Mesodermal cell (in vitro differentiated cells): ENCODE measurements around the gene CCDC102A.
A peak's percentile ranks its signal among the peaks of the same experiment; 100 is the strongest.

Experiments
- H3K27ac ChIP-seq: 2 replicates; pipeline ENCODE4 v1.7.0; 2013; ENCODE audit warnings: mild to moderate bottlenecking, low read depth, low read length, moderate library complexity; ENCODE audit not compliant: severe bottlenecking
- H3K36me3 ChIP-seq: 2 replicates; pipeline ENCODE4 v1.7.1; 2013; ENCODE audit warnings: mild to moderate bottlenecking, low read length, moderate library complexity; ENCODE audit not compliant: control insufficient read depth, insufficient read depth
- H3K4me1 ChIP-seq: one replicate; pipeline ENCODE4 v1.7.1; 2013; ENCODE audit warnings: mild to moderate bottlenecking, low read length; ENCODE audit not compliant: insufficient read depth, control insufficient read depth, poor library complexity, severe bottlenecking
- H3K4me3 ChIP-seq: 2 replicates; pipeline ENCODE4 v1.7.0; 2013; ENCODE audit warnings: low read length, control low read depth, mild to moderate bottlenecking; ENCODE audit not compliant: insufficient read depth, poor library complexity, severe bottlenecking; ENCODE audit errors: extremely low read depth
- H3K9me3 ChIP-seq: 2 replicates; pipeline ENCODE4 v1.7.1; 2013; ENCODE audit warnings: mild to moderate bottlenecking, low read length, moderate library complexity; ENCODE audit not compliant: control insufficient read depth
- WGBS, 2 experiments: methylation state at CpG; one replicate each; pipeline ENCODE4 v1.1.5; 2013; ENCODE audit warnings: missing lambda C conversion rate in 2 of 2; ENCODE audit not compliant: insufficient coverage in 2 of 2; 5-methylcytosine and 5-hydroxymethylcytosine counted together

The CCDC102A gene

GRCh38 chr16:57482845-57483545, 53.4 kb downstream of the CCDC102A start:
- Histone ChIP-seq H3K4me3 (peak overlapping the region; percentile 88), H3K4me1 (peaks cover 45% of the 10 kb centered on the region), H3K27ac (peak overlapping the region; percentile 62), H3K9me3 (no peaks in the 10 kb centered on the region), H3K36me3 (peaks cover 72% of the 10 kb centered on the region)
- WGBS, 2 experiments, result 87 to 92% methylated on average over 5 to 13 of the region's 14 CpGs

GRCh38 chr16:57481421-57481820, 55.0 kb downstream of the CCDC102A start:
- WGBS, 2 experiments, result 96 to 100% methylated on average over 3 of the region's 4 CpGs
- peaks cover 88% of the 10 kb centered on the region for H3K36me3 ChIP-seq

GRCh38 chr16:57480754-57481230, 55.6 kb downstream of the CCDC102A start:
- Histone ChIP-seq H3K27ac (peak overlapping the region; percentile 60), H3K4me1 (peaks cover 46% of the 10 kb centered on the region), H3K4me3 (peak overlapping the region; percentile 53), H3K36me3 (peaks cover 94% of the 10 kb centered on the region), H3K9me3 (no peaks in the 10 kb centered on the region)
- 90 to 98% methylated on average over 5 to 6 of the region's 6 CpGs for WGBS, 2 experiments

More at GRCh38 chr16:57481421-57481820, 55.0 kb downstream of the CCDC102A start:
- peak overlapping the region; percentile 53 for H3K4me3 ChIP-seq
- H3K27ac ChIP-seq, result peak overlapping the region; percentile 37
- no peaks in the 10 kb centered on the region for H3K9me3 ChIP-seq
- peaks cover 43% of the 10 kb centered on the region for H3K4me1 ChIP-seq

- H3K9me3 ChIP-seq, result no peaks in the 10 kb centered on the region
- H3K27ac ChIP-seq, result peak overlapping the region; percentile 60
- WGBS, 2 experiments, result 32 to 43% methylated on average over 12 of the region's 15 CpGs
- peak overlapping the region; percentile 53 for H3K4me3 ChIP-seq
- H3K4me1 ChIP-seq, result peaks cover 45% of the 10 kb centered on the region
- peaks cover 96% of the 10 kb centered on the region for H3K36me3 ChIP-seq
Observed at GRCh38 chr16:57479976-57480753, 56.2 kb downstream of the CCDC102A start.

GRCh38 chr16:57479205-57479975, 57.0 kb downstream of the CCDC102A start:
- Histone ChIP-seq H3K4me1 (peaks cover 42% of the 10 kb centered on the region), H3K4me3 (peak overlapping the region; percentile 53), H3K36me3 (peaks cover 96% of the 10 kb centered on the region), H3K9me3 (no peaks in the 10 kb centered on the region), H3K27ac (peak overlapping the region; percentile 60)
- WGBS, 2 experiments, result 14 to 15% methylated on average over 30 to 32 of the region's 36 CpGs

- Histone ChIP-seq H3K36me3 (peaks cover 97% of the 10 kb centered on the region), H3K9me3 (no peaks in the 10 kb centered on the region), H3K4me3 (peak overlapping the region; percentile 53), H3K27ac (peak overlapping the region; percentile 60), H3K4me1 (peaks cover 39% of the 10 kb centered on the region)
- WGBS, 2 experiments, result 35 to 68% methylated on average over 8 to 9 of the region's 15 CpGs
Observed at GRCh38 chr16:57478396-57479204, 57.8 kb downstream of the CCDC102A start.

- WGBS, 2 experiments, result 27 to 50% methylated on average over 4 to 6 of the region's 9 CpGs
- H3K36me3 ChIP-seq, result peaks cover 97% of the 10 kb centered on the region
- H3K4me1 ChIP-seq, result peaks cover 33% of the 10 kb centered on the region
- H3K9me3 ChIP-seq, result no peaks in the 10 kb centered on the region
- H3K4me3 ChIP-seq, result peak overlapping the region; percentile 53
- peak overlapping the region; percentile 60 for H3K27ac ChIP-seq
Observed at GRCh38 chr16:57477531-57478202, 58.7 kb downstream of the CCDC102A start.

- peak overlapping the region; percentile 53 for H3K4me3 ChIP-seq
- peak overlapping the region; percentile 60 for H3K27ac ChIP-seq
Observed at GRCh38 chr16:57476546-57477410, 59.6 kb downstream of the CCDC102A start.

More at GRCh38 chr16:57476546-57477410, 59.6 kb downstream of the CCDC102A start:
- peaks cover 98% of the 10 kb centered on the region for H3K36me3 ChIP-seq
- no peaks in the 10 kb centered on the region for H3K9me3 ChIP-seq
- peaks cover 30% of the 10 kb centered on the region for H3K4me1 ChIP-seq
- 81 to 97% methylated on average over 3 to 4 of the region's 6 CpGs for WGBS, 2 experiments
